Subcutaneous adipose tissue (tissue), 4 donors: ENCODE data around the gene ALDH9A1. TPM values are rescaled to one million over a fixed set of nuclear protein-coding genes. Genes with fewer than 3 reads are reported as not detected.

Source experiments
- total RNA-seq, 4 donors: library from RNA; depleted of rRNA; stranded (reverse); fragments of >200 nt; gene quantifications; one replicate each; pipeline ENCODE4 v1.1.0, GENCODE V29; 2016
- TF ChIP-seq, protein P1 (sequence below): fragments of 450-650 bp; IDR thresholded peaks from one replicate; pipeline ENCODE4 v1.5.1; 2016; ENCODE audit warnings: low read depth, mild to moderate bottlenecking, control low read depth, antibody characterized with exemption, moderate library complexity

The ALDH9A1 gene
- total RNA-seq, 4 donors from 2014 or later: 113 to 174 (median 150) TPM

DNA sequence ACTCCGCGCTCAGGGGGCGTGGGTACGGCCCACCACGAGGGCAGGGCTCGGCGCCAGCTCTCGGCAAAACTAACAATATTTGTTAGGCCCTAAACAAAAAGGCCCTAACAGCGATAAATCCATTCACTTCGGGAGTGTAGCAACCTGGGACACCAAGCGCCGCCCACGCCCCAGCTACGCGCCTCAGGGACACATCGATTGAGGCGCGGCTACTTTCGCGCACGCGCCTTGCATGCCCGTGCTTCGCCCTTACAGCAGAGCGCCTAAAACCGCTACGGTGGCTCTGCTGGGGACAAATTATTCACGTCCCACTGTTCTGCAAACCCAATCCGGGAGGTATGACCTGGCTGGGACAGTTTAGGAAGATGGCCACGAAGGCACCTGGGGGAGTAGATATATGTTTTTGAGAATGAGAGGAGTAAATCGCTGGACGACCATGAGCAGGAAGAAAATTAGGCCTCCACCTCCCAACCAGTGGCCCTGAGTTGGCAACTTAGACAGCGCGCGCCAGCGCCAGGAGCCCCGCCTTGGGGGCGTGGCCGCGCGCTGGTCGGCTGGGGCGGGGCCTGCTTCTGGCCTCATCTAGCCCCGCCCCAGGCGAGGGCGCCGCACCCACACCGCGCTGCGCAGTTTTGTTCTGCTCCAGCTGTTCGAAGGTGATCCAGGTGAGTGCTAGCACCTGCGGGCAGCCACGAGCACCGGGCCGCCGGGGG is 67.6 kb downstream of the ALDH9A1 start, which contains the start of gene MGST3:
TSS of gene MGST3 (plus strand) at position 606 of the 713 bp plus-strand sequence. CDS start 18,614 bp downstream, outside the sequence.
- TF ChIP-seq, protein P1, sequence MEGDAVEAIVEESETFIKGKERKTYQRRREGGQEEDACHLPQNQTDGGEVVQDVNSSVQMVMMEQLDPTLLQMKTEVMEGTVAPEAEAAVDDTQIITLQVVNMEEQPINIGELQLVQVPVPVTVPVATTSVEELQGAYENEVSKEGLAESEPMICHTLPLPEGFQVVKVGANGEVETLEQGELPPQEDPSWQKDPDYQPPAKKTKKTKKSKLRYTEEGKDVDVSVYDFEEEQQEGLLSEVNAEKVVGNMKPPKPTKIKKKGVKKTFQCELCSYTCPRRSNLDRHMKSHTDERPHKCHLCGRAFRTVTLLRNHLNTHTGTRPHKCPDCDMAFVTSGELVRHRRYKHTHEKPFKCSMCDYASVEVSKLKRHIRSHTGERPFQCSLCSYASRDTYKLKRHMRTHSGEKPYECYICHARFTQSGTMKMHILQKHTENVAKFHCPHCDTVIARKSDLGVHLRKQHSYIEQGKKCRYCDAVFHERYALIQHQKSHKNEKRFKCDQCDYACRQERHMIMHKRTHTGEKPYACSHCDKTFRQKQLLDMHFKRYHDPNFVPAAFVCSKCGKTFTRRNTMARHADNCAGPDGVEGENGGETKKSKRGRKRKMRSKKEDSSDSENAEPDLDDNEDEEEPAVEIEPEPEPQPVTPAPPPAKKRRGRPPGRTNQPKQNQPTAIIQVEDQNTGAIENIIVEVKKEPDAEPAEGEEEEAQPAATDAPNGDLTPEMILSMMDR: no peak

DNA sequence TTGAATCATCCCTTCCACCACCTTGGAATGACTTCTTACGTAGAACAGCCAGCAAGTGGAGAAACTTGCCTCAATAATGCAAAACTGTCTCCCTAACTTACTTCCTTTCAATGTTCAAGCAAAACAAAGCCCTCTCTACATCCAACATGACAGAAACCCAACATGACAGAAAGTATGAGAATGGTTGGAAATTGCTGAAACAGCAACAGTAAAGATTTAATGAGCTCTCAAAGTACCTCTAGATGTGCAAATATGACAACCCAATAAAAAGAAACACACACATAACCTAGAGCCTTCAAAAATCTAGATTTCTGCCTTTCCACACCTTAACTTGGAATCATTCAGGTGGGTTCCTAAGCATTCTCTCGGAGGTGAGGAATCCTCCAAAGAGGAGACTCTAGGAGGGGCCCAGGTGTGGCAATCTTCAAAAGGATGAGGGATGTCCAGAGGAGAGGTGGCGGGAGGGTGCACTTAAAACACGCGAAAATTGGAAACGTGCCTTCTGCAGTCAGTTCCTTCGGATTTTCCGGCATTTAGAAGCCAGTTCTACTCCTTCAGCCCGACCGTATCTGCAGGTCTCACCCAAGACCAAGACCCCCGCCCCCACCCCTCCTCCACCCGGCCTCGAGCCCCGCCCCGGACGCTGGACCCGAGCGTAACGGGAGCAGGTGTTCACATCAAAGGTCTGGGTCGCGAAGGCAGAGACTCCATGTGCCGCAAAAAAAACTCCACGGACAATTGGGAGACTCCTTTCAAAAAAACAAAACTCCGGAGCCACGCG is 68.3 kb downstream of the ALDH9A1 start:
- TF ChIP-seq, protein P1: no peak

DNA sequence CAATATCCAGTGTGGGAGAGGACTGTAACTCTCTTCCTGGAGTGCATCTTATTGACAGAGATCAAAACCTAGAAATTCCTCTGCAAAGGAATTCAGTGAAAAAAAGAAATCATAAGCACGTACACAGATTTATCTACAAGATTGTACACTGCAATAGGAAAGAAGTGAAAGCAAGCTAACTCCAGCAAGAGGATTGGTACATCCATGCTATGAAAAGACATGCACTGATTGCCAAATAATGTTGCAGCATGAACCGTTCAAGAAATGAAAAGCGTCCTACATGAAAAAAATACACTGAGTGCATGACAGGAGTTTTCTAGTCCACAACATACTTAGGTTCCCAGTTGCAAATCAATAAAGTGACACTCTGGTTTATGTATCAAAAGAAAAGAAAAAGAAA is 69.2 kb downstream of the ALDH9A1 start:
- TF ChIP-seq, protein P1: no peak

DNA sequence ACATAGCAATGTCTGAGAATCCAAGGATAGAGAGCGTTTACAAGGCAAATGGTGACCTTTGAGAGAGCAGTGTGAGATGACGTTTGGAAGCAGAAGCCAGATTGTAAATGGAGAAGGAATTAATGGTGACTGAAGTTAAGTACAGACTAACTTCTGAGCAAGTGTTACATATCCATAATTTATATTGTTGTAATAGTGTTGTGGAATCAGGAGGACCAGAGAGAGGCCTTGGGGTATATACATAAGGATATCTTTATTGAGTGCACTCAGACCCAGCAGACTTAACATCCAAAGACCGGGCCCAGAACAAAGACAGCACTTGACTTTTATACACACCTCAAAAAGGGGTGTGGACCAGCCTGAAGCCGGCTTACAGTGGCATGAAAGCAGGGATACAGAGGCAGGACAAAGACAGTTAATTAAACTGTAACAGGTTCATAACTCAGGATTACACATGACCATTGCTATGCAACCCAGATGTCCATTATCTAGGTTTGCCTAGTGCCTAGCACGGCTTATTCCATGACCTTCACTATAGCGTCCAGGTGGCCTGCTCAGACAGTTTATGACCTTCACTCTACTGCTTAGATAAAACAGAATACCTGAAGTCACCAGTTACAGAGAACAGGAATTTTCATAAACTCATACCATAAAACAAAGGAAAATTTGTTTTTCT is 70.1 kb downstream of the ALDH9A1 start:
- TF ChIP-seq, protein P1: no peak

DNA sequence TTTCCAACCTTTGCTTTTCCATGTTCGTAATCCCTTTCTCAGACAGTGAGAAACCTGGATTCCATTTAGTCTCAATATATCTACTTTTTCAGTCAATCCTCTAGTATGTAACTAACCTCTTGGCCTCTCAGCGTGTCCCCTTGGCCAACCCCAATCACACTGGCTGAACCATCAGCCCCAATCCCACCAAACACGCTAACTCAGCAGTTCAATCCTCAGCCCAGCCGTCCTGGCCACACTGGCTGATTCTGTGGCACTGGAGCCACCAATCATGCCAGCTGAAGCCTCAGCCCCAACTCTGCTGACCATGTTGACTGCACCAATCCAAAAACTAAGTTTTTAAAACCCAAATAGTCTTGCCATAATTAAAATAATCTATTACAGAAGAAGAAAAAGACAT is 73.9 kb downstream of the ALDH9A1 start:
- TF ChIP-seq, protein P1: no peak

DNA sequence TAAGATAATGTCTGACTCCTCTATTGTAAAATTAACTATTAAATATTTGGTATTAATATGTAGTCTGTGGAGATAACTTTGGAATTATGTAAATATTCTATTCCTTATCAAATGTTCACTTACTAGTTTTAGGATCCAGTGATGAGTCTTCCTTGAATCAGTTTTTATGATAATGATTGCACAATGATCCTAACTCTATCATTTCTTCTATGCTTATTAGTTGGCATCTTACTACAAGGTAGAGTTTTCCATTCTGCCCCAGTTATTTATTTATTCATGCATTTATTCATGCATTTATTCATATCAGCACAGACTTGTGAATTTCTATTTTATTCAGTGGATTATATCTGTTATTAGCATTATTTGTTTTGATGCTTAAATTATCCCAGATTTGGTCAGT is 74.7 kb downstream of the ALDH9A1 start:
- TF ChIP-seq, protein P1: no peak

DNA sequence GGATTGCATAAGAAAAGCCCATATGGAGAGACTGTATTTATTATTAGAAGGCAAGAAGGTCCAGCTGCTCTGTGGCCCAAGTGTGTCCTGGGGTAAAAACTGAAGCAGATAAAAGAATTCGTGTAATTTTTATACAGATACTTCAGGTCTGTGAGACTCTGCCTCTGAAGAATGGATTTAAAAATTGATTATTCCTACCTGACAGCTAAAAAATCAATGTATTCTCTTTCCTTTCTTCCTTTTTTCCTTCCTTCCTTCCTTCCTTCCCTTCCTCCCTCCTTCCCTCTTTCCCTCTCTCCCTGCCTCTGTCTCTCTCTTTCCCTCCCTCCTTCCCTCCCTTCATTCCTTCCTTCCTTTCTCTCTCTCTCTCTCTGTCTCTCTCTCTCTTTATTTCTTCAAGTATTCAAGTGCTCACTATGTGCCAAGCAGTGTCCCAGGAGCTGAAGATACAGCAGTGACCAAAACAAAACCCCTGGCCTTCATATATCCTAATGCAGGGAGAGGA is 78.7 kb downstream of the ALDH9A1 start:
- TF ChIP-seq, protein P1: no peak
